GM18508 (cell line): ENCODE results near the gene ST8SIA1.
"Not testable (repeated sequence)": the region's sequence is repeated elsewhere in the genome, so short reads cannot be mapped to it uniquely, and the experiment has no call there.

Experiments
- ATAC-seq: cut with Tn5 transposase; IDR thresholded peaks from one replicate; pipeline ENCODE4 v1.9.1; 2021; ENCODE audit warnings: moderate number of reproducible peaks; ENCODE audit not compliant: insufficient read depth, unreplicated experiment

ST8SIA1 gene, protein sequence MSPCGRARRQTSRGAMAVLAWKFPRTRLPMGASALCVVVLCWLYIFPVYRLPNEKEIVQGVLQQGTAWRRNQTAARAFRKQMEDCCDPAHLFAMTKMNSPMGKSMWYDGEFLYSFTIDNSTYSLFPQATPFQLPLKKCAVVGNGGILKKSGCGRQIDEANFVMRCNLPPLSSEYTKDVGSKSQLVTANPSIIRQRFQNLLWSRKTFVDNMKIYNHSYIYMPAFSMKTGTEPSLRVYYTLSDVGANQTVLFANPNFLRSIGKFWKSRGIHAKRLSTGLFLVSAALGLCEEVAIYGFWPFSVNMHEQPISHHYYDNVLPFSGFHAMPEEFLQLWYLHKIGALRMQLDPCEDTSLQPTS

DNA sequence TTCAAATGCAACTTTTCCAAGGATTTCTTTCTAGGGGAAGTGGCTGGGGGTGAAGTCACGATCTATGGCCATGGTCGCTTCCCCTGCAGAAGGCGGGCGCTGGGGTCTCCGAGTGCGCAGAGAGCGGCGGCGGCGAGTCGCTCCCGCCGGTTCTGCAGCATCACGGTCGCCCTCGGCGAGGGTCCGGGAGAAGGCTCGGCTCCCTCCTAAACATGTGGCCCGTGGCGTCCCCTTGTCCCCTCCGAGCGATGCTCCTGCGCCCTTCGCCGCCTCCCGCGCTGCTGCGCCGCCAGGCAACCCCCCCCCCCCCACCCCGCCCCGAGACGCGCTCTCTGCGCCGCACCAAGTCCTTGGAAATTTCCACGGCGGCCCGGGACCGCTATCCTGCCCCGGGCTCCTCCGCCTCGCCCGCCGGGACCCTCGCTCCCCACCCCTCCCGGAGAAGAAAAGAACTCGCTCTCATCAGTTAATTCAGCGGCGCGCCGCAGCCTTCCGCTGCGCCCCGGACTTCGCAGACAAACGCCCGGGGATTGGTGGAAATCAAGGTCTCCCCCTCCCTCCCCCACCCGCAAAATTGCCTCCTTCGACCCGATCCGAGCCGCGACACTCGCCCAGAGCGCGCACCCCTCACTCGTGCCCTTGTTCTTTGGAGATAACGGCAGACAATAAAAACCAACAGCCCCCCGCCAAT lies at the start of gene ST8SIA1:
Gene ST8SIA1, minus strand, starts transcription at position 298 of the 691 bp plus-strand sequence. CDS start 475 bp downstream, outside the sequence.
- no peak for ATAC-seq

DNA sequence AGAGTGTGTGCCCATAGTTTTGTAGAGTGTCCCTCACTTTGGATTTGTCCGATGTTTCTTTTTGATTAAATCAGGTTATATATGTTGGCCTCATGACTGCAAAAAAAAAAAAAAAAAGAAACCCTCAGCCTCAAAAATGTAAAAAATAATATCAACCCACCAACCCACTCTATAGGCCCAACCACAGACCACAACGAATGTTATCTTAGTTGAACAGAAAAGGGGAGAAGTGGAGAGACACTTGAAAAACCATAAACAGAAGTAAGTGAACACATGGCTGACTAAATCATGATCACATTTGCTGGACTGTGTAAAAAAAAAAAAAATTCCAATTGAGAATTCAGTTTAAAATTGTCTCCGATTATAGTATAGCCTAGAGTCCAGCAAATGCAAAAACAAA lies 45.5 kb upstream of the ST8SIA1 start:
- ATAC-seq = no peak

DNA sequence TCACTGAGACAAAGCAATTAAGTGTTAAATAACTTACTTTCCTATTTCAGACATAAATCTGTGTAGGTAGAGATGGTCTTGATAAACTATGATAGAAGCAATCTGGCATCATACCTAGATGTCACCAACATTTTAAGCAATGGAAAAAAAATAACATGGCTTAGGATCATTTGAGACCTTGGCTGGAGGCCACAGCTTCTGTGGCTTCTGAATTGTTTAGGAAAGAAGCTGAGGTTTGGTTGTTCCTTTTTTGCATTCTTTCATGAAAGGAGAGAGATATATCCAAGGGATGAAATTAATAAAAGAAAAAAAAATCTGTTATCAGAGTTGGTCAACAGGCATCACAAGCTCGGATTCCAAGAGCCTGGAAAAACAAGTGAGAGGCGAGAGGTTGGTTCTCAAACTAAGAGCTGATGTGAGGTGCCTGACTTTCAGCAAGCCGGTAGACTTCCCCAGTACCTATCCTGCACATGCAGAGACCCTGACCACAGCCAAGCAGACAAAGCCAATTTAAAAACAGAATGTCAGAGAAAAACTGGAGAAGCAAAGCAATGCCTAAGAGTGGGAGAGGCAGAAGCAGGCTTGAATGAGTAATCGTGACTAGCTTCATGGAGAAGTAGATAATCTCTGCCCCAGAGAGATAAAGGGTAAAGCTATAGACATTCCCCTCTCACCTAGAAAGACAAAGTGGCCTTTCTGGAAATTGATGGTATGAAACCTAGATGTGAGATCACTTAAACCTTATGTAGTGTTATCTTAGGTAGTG lies 43.4 kb upstream of the ST8SIA1 start:
- no peak for ATAC-seq

DNA sequence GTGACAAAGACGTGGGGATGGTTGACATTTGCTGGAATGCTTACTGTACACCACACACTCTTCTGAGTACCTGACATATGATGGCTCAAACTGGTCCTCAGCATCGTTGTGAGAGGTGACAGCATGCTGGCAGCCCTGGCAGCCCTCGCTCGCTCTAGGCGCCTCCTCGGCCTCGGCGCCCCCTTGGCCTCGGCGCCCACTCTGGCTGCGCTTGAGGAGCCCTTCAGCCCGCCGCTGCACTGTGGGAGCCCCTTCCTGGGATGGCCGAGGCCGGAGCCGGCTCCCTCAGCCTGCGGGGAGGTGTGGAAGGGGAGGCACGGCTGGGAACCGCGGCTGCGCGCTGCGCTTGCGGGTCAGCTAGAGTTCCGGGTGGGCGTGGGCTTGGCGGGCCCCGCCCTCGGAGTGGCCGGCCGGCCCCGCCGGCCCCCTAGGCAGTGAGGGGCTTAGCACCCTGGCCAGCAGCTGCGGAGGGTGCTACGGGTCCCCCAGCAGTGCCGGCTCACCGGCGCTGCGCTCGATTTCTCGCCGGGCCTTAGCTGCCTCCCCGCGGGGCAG lies 42.2 kb upstream of the ST8SIA1 start:
- ATAC-seq = not testable (repeated sequence)

DNA sequence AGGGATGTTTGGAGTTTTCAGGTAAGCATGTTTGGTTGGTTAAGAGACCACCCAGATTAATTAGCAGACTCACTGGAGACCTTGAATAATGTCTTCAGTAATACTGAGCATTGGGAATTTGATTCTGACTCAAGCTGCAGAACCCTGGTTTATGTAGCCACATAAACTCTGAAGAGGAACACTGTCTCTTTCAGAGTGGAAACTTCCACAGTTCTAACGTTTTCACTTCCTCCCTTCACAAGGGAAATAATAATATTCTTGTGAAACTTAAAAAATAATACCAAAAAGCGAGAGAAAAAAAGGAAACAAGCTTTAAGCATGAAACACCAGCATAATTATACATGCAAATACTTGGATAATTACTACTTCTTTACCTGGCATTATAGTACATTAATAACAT lies 40.0 kb upstream of the ST8SIA1 start:
- ATAC-seq = peak; percentile 77

DNA sequence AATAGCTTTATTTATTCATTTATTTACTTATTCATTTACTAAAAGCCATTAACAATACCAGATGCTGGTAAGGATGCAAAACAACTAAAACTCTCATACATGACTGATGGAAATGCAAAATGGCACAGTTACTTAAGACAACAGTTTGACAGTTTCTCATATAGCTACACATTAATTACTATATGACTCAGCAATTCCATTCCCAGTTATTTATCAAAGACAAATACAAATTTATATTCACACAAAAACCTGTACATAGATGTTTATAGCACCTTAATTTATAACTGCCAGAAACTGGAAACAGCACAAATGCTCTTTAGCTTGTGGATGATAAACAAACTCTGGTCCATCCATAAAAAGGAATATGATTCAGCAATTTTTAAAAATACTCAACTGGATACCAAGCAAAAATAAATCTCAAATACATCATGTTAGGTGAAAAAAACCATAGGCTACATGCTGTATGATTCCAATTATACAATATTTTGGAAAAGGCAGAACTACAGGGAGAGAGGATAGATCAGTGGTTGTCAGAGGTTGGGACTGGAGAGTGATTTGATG lies 37.9 kb upstream of the ST8SIA1 start:
- ATAC-seq = no peak

DNA sequence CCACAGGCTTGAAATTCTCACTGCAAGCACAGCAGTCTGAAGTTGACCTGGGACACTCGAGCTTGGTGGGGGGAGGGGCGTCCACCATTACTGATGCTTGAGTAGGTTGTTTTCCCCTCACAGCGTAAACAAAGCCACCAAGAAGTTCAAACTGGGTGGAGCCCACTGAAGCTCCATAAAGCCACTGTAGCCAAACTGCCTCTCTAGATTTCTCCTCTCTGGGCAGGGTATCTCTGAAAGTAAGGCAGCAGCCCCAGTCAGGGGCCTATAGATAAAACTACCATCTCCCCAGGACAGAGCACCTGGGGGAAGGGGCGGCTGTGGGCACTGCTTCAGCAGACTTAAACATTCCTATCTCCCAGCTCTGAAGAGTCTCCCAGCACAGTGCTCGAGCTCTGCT lies 31.7 kb upstream of the ST8SIA1 start:
- ATAC-seq = no peak

DNA sequence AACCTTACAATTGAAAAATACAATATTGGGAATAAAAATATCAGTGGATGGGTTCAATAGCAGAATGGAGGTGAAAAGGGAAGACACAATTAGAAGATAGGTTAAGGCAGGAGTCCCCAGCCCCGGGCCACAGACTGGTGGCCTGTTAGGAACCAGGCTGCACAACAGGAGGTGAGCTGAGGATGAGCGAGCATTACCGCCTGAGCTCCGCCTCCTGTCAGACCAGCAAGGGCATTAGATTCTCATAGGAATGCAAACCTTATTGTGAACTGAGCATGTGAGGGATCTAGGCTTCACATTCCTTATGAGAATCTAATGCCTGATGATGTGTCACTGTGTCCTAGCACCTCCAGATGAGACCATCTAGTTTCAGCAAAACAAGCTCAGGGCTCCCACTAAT lies 27.3 kb upstream of the ST8SIA1 start:
- ATAC-seq = no peak

DNA sequence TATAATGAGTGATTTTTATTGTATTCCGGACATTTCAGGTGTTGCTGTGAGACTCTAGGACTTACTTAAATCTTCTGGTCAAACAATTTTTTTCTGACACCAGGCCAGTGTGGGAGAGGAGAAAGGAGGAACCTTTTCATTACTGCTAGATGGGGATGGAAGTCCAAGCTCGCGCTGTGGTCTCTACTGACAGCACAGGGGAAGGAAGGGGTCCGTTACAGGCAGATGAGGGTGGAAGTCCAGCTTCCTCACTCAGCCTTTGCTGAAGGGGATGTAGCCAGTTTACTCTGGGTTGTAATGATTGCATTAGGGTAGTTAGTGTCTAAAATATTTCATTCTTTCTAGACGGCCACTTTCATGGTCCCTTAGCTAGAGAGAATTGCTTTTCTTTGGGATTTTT lies 26.3 kb upstream of the ST8SIA1 start:
- no peak for ATAC-seq

DNA sequence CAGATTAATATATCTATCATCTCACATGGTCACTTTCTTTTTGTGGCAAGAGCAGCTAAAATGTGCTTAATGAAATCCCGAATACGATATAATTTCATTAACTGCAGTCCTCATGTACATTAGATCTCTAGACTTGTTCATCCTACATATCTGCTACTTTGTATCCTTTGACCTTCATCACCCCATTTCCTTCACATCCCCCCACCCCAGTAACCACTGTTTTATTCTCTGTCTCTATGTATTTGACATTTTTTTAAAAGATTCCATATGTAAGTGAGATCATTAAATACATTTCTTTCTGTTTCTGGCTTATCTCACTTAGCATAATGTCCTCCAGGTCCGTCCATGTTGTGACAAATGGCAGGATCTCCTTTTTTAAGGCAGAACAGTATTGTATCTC lies 23.0 kb upstream of the ST8SIA1 start:
- ATAC-seq = no peak

DNA sequence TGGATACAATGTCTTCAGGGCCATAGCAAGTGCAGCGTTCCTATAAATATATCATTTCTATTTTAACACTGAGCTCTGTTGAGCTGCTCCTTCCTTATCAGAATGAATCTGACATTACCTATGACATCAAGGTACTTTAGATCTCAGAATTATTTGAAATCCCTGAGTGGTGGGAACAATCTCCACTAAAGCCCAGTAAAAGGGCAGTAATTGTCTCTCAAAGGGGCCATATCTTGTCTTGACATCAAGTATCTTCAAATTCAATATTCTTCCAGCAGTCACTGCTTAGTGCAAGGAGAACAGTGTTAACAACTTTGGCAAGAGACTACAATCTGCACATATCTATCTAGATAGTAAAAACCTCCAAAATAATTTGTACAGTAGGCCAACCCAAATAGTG lies 21.7 kb upstream of the ST8SIA1 start:
- no peak for ATAC-seq

DNA sequence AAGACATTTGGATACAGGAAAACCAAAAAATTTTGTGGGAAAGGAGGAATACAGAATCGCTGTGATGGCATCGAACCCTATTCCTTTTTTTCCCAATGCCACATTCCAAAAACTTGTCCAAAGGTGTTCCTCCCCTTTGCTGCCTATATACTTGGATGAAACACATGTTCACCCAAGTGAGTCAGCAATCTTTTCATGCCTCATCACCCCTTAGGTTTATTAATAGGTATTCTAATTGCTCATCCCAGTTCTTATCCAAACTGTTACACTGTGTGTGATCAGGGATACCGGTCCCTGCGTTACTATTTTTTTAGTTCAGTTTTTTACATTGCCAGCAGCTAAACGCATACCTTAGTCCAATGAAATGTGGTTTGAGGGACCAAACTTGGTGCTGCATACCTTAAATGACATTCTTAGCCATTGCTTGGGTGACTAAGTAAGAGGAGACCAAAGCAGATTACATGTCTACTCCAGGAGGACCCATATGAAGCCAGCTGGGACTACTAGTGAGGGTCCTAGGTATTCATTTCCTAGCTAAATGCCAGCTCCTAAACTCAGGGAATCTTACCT lies 20.6 kb upstream of the ST8SIA1 start:
- ATAC-seq = no peak

DNA sequence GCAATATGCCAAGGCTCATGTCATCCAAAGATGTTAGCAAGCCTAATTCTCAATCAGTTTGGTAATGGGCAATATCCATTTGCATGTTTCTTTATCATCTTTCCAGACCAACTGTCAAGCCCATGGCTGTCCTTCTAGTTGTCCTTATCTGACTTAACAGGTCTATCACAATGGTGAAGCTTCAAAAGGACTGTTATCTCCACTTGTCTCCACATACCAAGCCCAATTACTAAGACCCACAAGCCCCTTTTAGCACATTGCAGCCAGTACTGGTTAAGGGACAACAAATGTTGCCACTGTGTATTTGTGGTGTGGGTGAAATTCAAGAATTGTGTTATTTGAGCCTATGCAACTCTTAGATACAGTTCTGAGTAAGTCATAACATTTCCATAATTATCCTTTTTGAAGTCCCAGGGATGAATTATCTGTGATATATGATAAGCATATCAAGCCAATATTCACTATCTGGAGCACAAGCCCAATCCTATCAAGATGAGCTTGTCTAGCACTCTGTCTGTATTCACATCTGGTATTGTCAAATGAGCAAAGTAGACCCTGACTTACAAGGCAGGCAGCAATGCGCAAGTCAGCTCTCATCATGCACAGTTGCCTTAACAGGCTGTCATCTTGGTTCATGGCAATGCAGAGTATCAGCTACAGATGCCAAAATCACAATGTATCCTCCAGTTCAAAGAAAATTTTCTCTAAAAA lies 19.3 kb upstream of the ST8SIA1 start:
- no peak for ATAC-seq

DNA sequence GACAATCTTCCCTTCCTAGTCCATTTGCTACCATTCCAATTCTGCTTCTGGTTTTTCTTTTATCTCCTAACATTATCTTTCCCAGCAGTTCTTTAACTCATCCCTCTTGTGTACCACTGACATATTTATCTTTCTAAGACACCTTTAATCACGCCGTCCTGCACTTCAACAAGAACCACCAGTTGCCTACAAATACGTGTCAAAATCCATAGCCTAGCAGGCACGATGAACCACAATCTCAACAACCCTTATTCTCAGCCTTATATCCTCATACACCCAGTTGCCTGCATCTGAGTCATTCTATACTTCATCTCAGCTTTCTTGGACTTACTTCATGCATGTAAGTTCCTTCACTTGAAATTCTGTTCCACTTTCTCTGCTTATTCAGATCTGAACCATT lies 16.4 kb upstream of the ST8SIA1 start:
- no peak for ATAC-seq

DNA sequence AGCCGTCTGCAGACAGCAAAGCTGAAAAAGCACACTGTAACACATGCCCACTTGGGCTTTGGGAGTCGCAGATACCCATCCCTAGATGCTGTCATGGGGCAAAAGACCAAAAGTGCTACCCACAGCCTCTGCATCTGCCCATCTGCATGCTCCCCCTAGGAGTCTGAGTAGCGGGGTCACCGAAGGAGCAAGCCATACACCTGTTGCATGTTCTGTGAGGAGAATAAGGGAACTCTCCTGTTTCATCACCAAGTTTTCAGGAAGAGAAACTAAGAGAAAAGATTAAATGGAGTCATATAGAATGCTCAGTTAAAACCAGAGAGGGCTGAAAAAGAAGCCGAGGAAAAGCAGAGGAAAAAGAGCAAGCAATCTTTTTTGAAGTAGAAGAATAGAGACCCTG lies 13.7 kb upstream of the ST8SIA1 start:
- ATAC-seq = no peak

DNA sequence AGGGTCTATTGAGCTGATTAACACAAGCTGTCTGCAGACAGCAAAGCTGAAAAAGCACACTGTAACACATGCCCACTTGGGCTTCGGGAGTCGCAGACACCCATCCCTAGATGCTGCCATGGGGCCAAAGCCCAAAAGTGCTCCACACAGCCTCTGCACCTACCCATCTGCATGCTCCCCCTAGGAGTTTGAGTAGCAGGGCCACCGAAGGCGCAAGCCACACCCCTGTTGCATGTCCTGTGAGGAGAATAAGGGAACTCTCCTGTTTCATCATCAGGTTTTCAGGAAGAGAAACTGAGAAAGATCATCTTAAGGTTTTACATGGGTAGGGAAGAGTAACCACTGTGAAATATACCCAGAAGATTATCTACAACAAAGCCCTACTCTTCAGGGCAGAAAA lies 5.6 kb upstream of the ST8SIA1 start:
- no peak for ATAC-seq

DNA sequence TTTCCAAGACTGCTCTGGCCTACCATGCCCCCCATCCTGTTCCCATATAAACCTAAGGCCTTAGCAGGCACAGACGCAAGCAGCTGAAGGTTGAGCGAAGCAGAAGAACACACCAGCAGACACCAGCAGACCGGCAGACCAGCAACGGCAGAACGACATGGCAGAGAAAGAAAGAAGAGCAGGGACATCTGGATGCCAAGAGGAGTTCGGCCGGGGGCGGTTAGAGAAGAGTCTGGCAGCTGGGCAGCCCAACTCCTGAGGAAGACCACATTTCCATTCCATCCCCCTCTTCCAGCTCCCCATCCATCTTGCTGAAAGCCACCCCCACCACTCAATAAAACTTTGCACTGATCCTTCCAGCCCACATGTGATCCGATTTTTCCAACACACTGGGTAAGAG lies 5.2 kb upstream of the ST8SIA1 start:
- ATAC-seq = no peak

DNA sequence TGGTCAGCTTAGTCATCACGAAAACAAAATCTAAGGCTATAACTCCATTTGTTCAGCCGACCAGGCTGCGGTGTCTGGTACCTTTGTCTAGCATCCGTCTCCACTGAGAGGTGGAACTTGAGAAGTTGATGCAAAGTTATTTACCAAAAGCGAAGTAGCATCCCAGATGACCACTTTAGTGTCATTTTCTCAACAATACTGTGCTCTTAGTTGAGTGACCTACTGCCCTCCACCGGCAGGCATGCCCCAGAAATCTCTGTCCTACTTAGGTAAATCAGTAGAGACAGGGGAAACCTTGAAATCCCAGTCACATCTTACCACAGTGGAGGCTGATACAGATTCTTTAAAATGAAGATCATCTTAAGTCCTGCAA lies 1.3 kb upstream of the ST8SIA1 start:
- no peak for ATAC-seq

DNA sequence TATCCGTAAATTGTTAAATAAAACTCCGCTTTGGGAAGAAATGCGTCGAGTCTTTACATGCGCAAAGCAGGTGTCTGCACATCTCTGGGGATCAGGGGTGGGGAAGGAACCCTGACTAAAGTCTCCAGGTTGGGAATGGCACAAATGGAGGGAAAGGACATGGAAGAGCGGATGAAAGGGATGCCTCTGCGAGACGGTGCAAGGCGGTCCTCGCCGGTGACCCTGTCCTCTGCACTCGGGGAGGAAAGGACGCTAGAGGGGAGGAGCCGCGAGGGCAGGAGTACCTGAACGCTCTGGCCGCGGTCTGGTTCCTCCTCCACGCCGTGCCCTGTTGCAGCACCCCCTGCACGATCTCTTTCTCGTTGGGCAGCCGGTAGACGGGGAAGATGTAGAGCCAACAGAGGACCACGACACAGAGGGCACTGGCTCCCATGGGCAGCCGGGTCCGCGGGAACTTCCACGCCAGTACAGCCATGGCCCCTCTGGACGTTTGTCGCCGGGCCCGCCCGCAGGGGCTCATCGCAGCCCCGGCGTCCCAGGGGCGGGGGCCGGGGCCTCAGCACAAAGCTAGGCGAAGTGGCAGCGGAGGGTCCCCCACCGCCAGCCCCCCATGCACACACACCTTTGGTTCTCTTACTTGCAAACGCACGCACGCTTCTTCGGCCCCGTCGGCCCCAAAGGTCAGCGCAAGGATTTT lies 646 bp downstream of the ST8SIA1 start:
- no peak for ATAC-seq
